Liver (tissue), 9 donors: ENCODE results near the gene SHC1. TPM values are rescaled to one million over a fixed set of nuclear protein-coding genes. Genes with fewer than 3 reads are reported as not detected.
A peak's percentile ranks its signal among the peaks of the same experiment; 100 is the strongest.

Experiments
- DNase-seq: peaks from one replicate; pipeline ENCODE4 v3.0.0-alpha.2; 2017; ENCODE audit warnings: low spot score
- H3K27ac ChIP-seq, 2 donors: one replicate each; pipeline ENCODE4 v1.7.0; 2013; ENCODE audit warnings: inconsistent platforms in 2 of 2, low read length in 2 of 2, control low read depth in 1 of 2, low read depth in 1 of 2, mild to moderate bottlenecking in 1 of 2
- H3K27me3 ChIP-seq, 4 donors: one replicate each; pipeline versions ENCODE4 v1.6.1 to v1.7.0; 2013; ENCODE audit warnings: low read length in 3 of 4, inconsistent platforms in 1 of 4, mild to moderate bottlenecking in 1 of 4, moderate library complexity in 1 of 4; ENCODE audit not compliant: control insufficient read depth in 4 of 4, insufficient read depth in 4 of 4
- H3K36me3 ChIP-seq, 4 donors: one replicate each; pipeline versions ENCODE4 v1.6.1 to v1.7.0; 2013; ENCODE audit warnings: low read length in 3 of 4, mild to moderate bottlenecking in 3 of 4, low read depth in 1 of 4, moderate library complexity in 1 of 4; ENCODE audit not compliant: control insufficient read depth in 4 of 4, insufficient read depth in 3 of 4
- H3K4me1 ChIP-seq, 4 donors: one replicate each; pipeline versions ENCODE4 v1.6.1 to v1.7.0; 2013; ENCODE audit warnings: low read length in 3 of 4, mild to moderate bottlenecking in 3 of 4, moderate library complexity in 1 of 4; ENCODE audit not compliant: control insufficient read depth in 4 of 4, insufficient read depth in 4 of 4
- H3K4me3 ChIP-seq, 3 donors: one replicate each; pipeline versions ENCODE4 v1.6.1 to v1.7.0; 2013; ENCODE audit warnings: low read length in 3 of 3, control low read depth in 1 of 3, low read depth in 1 of 3, mild to moderate bottlenecking in 1 of 3
- H3K9ac ChIP-seq, 2 donors: one replicate each; pipeline ENCODE4 v1.7.0; 2013; ENCODE audit warnings: low read length in 2 of 2, mild to moderate bottlenecking in 2 of 2, moderate library complexity in 2 of 2, control low read depth in 1 of 2, low read depth in 1 of 2
- H3K9me3 ChIP-seq, 4 donors: one replicate each; pipeline versions ENCODE4 v1.6.1 to v1.7.0; 2013; ENCODE audit warnings: low read length in 3 of 4; ENCODE audit not compliant: control insufficient read depth in 4 of 4
- ATF3 ChIP-seq: IDR thresholded peaks from 2 replicates; pipeline ENCODE4 v1.6.1; 2016; ENCODE audit warnings: antibody characterized with exemption
- EGR1 ChIP-seq, 2 donors: IDR thresholded peaks; 2 replicates each; pipeline ENCODE4 v1.6.1; 2016 to 2018; ENCODE audit warnings: antibody characterized with exemption in 2 of 2, low read depth in 2 of 2
- FOXA1 ChIP-seq: IDR thresholded peaks from 2 replicates; pipeline ENCODE4 v1.6.1; 2016; ENCODE audit warnings: antibody characterized with exemption
- FOXA2 ChIP-seq: IDR thresholded peaks from 2 replicates; pipeline ENCODE4 v1.6.1; 2016; ENCODE audit warnings: antibody characterized with exemption
- GABPA ChIP-seq, 2 donors: IDR thresholded peaks in 1 of 2; conservative IDR thresholded peaks in 1 of 2; 2 replicates each; pipeline ENCODE4 v1.6.1; 2016; ENCODE audit warnings: antibody characterized with exemption in 2 of 2, mild to moderate bottlenecking in 1 of 2, moderate library complexity in 1 of 2
- HNF4A ChIP-seq, 2 donors: conservative IDR thresholded peaks; 2 replicates each; pipeline ENCODE4 v1.6.1; 2016; ENCODE audit warnings: antibody characterized with exemption in 2 of 2, mild to moderate bottlenecking in 2 of 2
- HNF4G ChIP-seq: IDR thresholded peaks from 2 replicates; pipeline ENCODE4 v1.6.1; 2016; ENCODE audit warnings: antibody characterized with exemption
- JUND ChIP-seq, 2 donors: IDR thresholded peaks; 2 replicates each; pipeline ENCODE4 v1.6.1; 2016; ENCODE audit warnings: antibody characterized with exemption in 2 of 2
- MAX ChIP-seq: IDR thresholded peaks from 2 replicates; pipeline ENCODE4 v1.6.1; 2016; ENCODE audit warnings: antibody characterized with exemption
- NR2F2 ChIP-seq: IDR thresholded peaks from 2 replicates; pipeline ENCODE4 v1.6.1; 2016; ENCODE audit warnings: antibody characterized with exemption
- RAD21 ChIP-seq, 2 donors: IDR thresholded peaks; 2 replicates each; pipeline ENCODE4 v1.6.1; 2016; ENCODE audit warnings: antibody characterized with exemption in 2 of 2, mild to moderate bottlenecking in 2 of 2
- RXRA ChIP-seq, 2 donors: IDR thresholded peaks; 2 replicates each; pipeline ENCODE4 v1.6.1; 2017 to 2018; ENCODE audit warnings: antibody characterized with exemption in 2 of 2, mild to moderate bottlenecking in 1 of 2
- SP1 ChIP-seq: IDR thresholded peaks from 2 replicates; pipeline ENCODE4 v1.6.1; 2018; ENCODE audit warnings: antibody characterized with exemption, mild to moderate bottlenecking
- TAF1 ChIP-seq: conservative IDR thresholded peaks from 2 replicates; pipeline ENCODE4 v1.6.1; 2016; ENCODE audit warnings: antibody characterized with exemption, mild to moderate bottlenecking
- YY1 ChIP-seq: IDR thresholded peaks from 2 replicates; pipeline ENCODE4 v1.6.1; 2016; ENCODE audit warnings: antibody characterized with exemption, mild to moderate bottlenecking
- WGBS: extraction: QIAGEN DNeasy Blood & Tissue Kit; methylation state at CpG from one replicate; pipeline ENCODE4 v1.1.7; 2013; 5-methylcytosine and 5-hydroxymethylcytosine counted together
- polyA plus RNA-seq, 2 donors: library from polyadenylated mRNA; stranded (reverse) in 1 of 2; unstranded in 1 of 2; fragments of 200-250 nt in 1 of 2; fragments of >200 nt in 1 of 2; fragmentation: Nextera tagmentation in 1 of 2; extraction: Ambion mirVana in 1 of 2; gene quantifications; one replicate each; pipeline versions ENCODE4 v1.2.1 to v1.2.3, GENCODE V29; 2013 to 2015
- total RNA-seq, 2 donors: library from RNA; depleted of rRNA; stranded (reverse); fragments of >200 nt; gene quantifications; one replicate each; pipeline ENCODE4 v1.2.3, GENCODE V29; 2014
- TF ChIP-seq, protein P1 (sequence below): fragments of 150-350 bp; IDR thresholded peaks from 2 replicates; pipeline ENCODE4 v1.5.1; 2017; ENCODE audit warnings: improper control_type of control experiment, low read depth, low read length; ENCODE audit not compliant: missing input control
- TF ChIP-seq, protein P2 (sequence below): IDR thresholded peaks from 2 replicates; pipeline ENCODE4 v1.6.1; 2016; ENCODE audit warnings: antibody characterized with exemption
- TF ChIP-seq, protein P3 (sequence below): IDR thresholded peaks from 2 replicates; pipeline ENCODE4 v1.6.1; 2016; ENCODE audit warnings: antibody characterized with exemption, mild to moderate bottlenecking
- donor health status: healthy.
- donor health status: healthy.
- donor health status: healthy.
- donor health status: healthy.
- donor health status: healthy.

SHC1 gene
- total and polyA plus RNA-seq, 4 donors, result 27.2 to 65.5 (median 58.0) TPM

GRCh38 chr1:154972517-154973343 lies 2.2 kb upstream of the SHC1 start:
- peak overlapping the region; percentile 92 for H3K9ac ChIP-seq
- H3K27ac ChIP-seq, result peak overlapping the region; percentile 89 to 99
- H3K27me3 ChIP-seq, result no peaks in the 10 kb centered on the region
- no peak for TF ChIP-seq NR2F2
- TF ChIP-seq, protein P1, sequence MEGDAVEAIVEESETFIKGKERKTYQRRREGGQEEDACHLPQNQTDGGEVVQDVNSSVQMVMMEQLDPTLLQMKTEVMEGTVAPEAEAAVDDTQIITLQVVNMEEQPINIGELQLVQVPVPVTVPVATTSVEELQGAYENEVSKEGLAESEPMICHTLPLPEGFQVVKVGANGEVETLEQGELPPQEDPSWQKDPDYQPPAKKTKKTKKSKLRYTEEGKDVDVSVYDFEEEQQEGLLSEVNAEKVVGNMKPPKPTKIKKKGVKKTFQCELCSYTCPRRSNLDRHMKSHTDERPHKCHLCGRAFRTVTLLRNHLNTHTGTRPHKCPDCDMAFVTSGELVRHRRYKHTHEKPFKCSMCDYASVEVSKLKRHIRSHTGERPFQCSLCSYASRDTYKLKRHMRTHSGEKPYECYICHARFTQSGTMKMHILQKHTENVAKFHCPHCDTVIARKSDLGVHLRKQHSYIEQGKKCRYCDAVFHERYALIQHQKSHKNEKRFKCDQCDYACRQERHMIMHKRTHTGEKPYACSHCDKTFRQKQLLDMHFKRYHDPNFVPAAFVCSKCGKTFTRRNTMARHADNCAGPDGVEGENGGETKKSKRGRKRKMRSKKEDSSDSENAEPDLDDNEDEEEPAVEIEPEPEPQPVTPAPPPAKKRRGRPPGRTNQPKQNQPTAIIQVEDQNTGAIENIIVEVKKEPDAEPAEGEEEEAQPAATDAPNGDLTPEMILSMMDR, result no peak
- TF ChIP-seq, protein P2, sequence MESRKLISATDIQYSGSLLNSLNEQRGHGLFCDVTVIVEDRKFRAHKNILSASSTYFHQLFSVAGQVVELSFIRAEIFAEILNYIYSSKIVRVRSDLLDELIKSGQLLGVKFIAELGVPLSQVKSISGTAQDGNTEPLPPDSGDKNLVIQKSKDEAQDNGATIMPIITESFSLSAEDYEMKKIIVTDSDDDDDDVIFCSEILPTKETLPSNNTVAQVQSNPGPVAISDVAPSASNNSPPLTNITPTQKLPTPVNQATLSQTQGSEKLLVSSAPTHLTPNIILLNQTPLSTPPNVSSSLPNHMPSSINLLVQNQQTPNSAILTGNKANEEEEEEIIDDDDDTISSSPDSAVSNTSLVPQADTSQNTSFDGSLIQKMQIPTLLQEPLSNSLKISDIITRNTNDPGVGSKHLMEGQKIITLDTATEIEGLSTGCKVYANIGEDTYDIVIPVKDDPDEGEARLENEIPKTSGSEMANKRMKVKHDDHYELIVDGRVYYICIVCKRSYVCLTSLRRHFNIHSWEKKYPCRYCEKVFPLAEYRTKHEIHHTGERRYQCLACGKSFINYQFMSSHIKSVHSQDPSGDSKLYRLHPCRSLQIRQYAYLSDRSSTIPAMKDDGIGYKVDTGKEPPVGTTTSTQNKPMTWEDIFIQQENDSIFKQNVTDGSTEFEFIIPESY, result peak; percentile 86
- peak; percentile 65 to 70 for TF ChIP-seq HNF4A (conservative IDR thresholded peaks at IDR 0.05)
- no peak for TF ChIP-seq FOXA2
- TF ChIP-seq RAD21 (IDR thresholded peaks at IDR 0.05), result peak; percentile 21 to 43
- TF ChIP-seq, protein P3, sequence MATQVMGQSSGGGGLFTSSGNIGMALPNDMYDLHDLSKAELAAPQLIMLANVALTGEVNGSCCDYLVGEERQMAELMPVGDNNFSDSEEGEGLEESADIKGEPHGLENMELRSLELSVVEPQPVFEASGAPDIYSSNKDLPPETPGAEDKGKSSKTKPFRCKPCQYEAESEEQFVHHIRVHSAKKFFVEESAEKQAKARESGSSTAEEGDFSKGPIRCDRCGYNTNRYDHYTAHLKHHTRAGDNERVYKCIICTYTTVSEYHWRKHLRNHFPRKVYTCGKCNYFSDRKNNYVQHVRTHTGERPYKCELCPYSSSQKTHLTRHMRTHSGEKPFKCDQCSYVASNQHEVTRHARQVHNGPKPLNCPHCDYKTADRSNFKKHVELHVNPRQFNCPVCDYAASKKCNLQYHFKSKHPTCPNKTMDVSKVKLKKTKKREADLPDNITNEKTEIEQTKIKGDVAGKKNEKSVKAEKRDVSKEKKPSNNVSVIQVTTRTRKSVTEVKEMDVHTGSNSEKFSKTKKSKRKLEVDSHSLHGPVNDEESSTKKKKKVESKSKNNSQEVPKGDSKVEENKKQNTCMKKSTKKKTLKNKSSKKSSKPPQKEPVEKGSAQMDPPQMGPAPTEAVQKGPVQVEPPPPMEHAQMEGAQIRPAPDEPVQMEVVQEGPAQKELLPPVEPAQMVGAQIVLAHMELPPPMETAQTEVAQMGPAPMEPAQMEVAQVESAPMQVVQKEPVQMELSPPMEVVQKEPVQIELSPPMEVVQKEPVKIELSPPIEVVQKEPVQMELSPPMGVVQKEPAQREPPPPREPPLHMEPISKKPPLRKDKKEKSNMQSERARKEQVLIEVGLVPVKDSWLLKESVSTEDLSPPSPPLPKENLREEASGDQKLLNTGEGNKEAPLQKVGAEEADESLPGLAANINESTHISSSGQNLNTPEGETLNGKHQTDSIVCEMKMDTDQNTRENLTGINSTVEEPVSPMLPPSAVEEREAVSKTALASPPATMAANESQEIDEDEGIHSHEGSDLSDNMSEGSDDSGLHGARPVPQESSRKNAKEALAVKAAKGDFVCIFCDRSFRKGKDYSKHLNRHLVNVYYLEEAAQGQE, result peak; percentile 92
- no peak for TF ChIP-seq FOXA1
- TF ChIP-seq YY1, result peak; percentile 97
- TF ChIP-seq SP1, result peak; percentile 92
- peak; percentile 49 to 83 for TF ChIP-seq GABPA (IDR thresholded peaks at IDR 0.05 in 1 of 2, conservative IDR thresholded peaks at IDR 0.05 in 1 of 2)
- TF ChIP-seq EGR1 (IDR thresholded peaks at IDR 0.05; ENCODE audit: low read depth in 2 of 2), result peak; percentile 79 to 94
- TF ChIP-seq JUND (IDR thresholded peaks at IDR 0.05), result peak in 1 of 2 donors; percentile 66
- TF ChIP-seq HNF4G, result no peak
- TF ChIP-seq RXRA (IDR thresholded peaks at IDR 0.05), result peak; percentile 78 to 82
- no peak for TF ChIP-seq ATF3
- TF ChIP-seq TAF1, result peak; percentile 79
- peak; percentile 94 for TF ChIP-seq MAX
- no peaks in the 10 kb centered on the region for H3K9me3 ChIP-seq
- peak; percentile 59 for DNase-seq
- H3K4me3 ChIP-seq, result peak overlapping the region; percentile 69 to 87 (median 71)
- WGBS, result 10% methylated on average over 18 of the region's 18 CpGs
- H3K4me1 ChIP-seq, result peaks cover 13 to 44% (median 31%) of the 10 kb centered on the region in 4 donors
- H3K36me3 ChIP-seq, result peaks cover 0 to 7% (median 6%) of the 10 kb centered on the region in 4 donors
